ENCODE data around the gene KRTAP2-3. TPM values are rescaled to one million over a fixed set of nuclear protein-coding genes. Genes with fewer than 3 reads are reported as not detected.
"Not testable (repeated sequence)": the region's sequence is repeated elsewhere in the genome, so short reads cannot be mapped to it uniquely, and the experiment has no call there.

Gene KRTAP2-3
- polyA plus RNA-seq, 1 donor from 2014 or later, result not detected

DNA sequence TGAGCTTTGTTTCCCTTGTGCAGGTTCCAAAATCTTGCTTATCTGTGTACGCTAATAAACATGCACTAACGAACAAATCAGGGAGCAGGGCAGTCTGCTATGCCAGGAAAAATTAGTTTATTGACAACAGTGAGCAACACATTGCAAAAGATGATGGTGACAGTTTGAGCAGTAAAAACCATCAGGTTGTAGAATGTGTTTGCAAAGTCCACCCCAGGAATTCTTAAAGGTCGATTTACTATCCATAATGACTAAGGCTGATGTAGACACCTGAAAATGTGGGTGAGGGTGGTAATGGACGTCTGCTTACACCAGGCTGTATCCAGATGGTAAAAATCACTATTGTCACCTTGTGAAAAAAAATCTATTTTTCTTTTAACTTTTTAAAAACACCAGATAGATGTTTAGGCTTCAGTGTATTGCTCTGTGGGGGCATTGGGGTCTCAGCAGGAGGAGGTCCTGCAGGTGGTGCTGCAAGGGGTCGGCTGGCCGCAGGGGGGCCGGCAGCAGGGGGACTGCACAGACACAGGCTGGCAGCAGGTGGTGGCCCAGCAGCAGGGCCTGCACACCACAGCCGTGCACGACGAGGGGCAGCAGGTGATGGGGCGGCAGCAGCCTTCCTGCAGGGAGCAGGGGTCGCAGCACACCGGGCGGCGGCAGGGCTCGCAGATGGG is 5.2 kb upstream of the KRTAP2-3 start:
- H3K9ac ChIP-seq (ENCODE audit: low read length); H2AFZ ChIP-seq (ENCODE audit: low read depth, low read length); H3K27me3 ChIP-seq (ENCODE audit: insufficient read depth, low read depth, low read length): not testable (repeated sequence)

DNA sequence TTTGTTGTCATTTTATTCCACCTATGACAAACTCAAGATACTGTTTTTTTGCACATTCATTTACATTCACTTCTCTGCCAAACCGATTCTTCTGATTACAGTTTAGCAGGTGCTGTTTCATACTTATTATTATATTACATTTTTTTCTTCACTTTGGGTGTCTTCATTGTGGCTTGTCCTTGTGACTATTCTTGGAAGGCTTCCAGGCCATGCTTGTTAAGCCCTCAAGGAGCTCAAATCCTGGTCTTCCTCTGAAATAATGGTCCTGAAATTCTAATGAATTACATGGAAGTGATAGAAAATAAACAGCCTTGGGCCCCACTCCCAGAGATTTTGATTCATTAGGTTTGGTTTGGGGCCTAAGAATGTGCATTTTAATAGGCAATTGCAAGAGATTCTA is 4.4 kb upstream of the KRTAP2-3 start:
- no peak overlapping the region for H3K9ac ChIP-seq (ENCODE audit: low read length)
- no peaks in the 10 kb centered on the region for H3K9me2 ChIP-seq (ENCODE audit: insufficient read depth, low read length)
- no peak overlapping the region for H3K4me2 ChIP-seq (ENCODE audit: low read length)
- H3K27ac ChIP-seq (ENCODE audit: low read length), result no peak overlapping the region
- H3K36me3 ChIP-seq (ENCODE audit: insufficient read depth, low read length), result no peaks in the 10 kb centered on the region
- no peaks in the 10 kb centered on the region for H3F3A ChIP-seq (ENCODE audit: insufficient read depth, low read length, poor library complexity, severe bottlenecking)
- no peaks in the 10 kb centered on the region for H3K9me3 ChIP-seq (ENCODE audit: low read length)
- no peak overlapping the region for H2AFZ ChIP-seq (ENCODE audit: low read depth, low read length)
- H3K79me2 ChIP-seq (replicated peaks; ENCODE audit: insufficient read depth, low read length), result no peaks in the 10 kb centered on the region
- no peak overlapping the region for H3K4me3 ChIP-seq (ENCODE audit: low read length)
- no peaks in the 10 kb centered on the region for H3K27me3 ChIP-seq (ENCODE audit: insufficient read depth, low read depth, low read length)
- H4K20me1 ChIP-seq (ENCODE audit: insufficient read depth), result no peaks in the 10 kb centered on the region
- TF ChIP-seq, protein P1, sequence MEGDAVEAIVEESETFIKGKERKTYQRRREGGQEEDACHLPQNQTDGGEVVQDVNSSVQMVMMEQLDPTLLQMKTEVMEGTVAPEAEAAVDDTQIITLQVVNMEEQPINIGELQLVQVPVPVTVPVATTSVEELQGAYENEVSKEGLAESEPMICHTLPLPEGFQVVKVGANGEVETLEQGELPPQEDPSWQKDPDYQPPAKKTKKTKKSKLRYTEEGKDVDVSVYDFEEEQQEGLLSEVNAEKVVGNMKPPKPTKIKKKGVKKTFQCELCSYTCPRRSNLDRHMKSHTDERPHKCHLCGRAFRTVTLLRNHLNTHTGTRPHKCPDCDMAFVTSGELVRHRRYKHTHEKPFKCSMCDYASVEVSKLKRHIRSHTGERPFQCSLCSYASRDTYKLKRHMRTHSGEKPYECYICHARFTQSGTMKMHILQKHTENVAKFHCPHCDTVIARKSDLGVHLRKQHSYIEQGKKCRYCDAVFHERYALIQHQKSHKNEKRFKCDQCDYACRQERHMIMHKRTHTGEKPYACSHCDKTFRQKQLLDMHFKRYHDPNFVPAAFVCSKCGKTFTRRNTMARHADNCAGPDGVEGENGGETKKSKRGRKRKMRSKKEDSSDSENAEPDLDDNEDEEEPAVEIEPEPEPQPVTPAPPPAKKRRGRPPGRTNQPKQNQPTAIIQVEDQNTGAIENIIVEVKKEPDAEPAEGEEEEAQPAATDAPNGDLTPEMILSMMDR (IDR thresholded peaks at IDR 0.05; ENCODE audit: poor library complexity, severe bottlenecking), result no peak
- TF ChIP-seq RAD21 (conservative IDR thresholded peaks at IDR 0.05), result no peak
- no peak for TF ChIP-seq MXI1 (conservative IDR thresholded peaks at IDR 0.05; ENCODE audit: poor library complexity, severe bottlenecking)
- TF ChIP-seq, protein P2, sequence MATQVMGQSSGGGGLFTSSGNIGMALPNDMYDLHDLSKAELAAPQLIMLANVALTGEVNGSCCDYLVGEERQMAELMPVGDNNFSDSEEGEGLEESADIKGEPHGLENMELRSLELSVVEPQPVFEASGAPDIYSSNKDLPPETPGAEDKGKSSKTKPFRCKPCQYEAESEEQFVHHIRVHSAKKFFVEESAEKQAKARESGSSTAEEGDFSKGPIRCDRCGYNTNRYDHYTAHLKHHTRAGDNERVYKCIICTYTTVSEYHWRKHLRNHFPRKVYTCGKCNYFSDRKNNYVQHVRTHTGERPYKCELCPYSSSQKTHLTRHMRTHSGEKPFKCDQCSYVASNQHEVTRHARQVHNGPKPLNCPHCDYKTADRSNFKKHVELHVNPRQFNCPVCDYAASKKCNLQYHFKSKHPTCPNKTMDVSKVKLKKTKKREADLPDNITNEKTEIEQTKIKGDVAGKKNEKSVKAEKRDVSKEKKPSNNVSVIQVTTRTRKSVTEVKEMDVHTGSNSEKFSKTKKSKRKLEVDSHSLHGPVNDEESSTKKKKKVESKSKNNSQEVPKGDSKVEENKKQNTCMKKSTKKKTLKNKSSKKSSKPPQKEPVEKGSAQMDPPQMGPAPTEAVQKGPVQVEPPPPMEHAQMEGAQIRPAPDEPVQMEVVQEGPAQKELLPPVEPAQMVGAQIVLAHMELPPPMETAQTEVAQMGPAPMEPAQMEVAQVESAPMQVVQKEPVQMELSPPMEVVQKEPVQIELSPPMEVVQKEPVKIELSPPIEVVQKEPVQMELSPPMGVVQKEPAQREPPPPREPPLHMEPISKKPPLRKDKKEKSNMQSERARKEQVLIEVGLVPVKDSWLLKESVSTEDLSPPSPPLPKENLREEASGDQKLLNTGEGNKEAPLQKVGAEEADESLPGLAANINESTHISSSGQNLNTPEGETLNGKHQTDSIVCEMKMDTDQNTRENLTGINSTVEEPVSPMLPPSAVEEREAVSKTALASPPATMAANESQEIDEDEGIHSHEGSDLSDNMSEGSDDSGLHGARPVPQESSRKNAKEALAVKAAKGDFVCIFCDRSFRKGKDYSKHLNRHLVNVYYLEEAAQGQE (IDR thresholded peaks at IDR 0.05; ENCODE audit: borderline replicate concordance), result no peak
- no peak for TF ChIP-seq SMC3 (conservative IDR thresholded peaks at IDR 0.05; ENCODE audit: poor library complexity)
- TF ChIP-seq EZH2 (IDR thresholded peaks at IDR 0.05; ENCODE audit: borderline replicate concordance, insufficient read depth, low read length, poor library complexity, severe bottlenecking), result no peak

More for the DNA sequence above, 5.2 kb upstream of the KRTAP2-3 start:
- H3K4me2 ChIP-seq (ENCODE audit: low read length); H3K4me3 ChIP-seq (ENCODE audit: low read length); H3K36me3 ChIP-seq (ENCODE audit: insufficient read depth, low read length); H4K20me1 ChIP-seq (ENCODE audit: insufficient read depth); H3K9me2 ChIP-seq (ENCODE audit: insufficient read depth, low read length); H3F3A ChIP-seq (ENCODE audit: insufficient read depth, low read length, poor library complexity, severe bottlenecking); H3K27ac ChIP-seq (ENCODE audit: low read length); H3K9me3 ChIP-seq (ENCODE audit: low read length); H3K79me2 ChIP-seq (replicated peaks; ENCODE audit: insufficient read depth, low read length): not testable (repeated sequence)

DNA sequence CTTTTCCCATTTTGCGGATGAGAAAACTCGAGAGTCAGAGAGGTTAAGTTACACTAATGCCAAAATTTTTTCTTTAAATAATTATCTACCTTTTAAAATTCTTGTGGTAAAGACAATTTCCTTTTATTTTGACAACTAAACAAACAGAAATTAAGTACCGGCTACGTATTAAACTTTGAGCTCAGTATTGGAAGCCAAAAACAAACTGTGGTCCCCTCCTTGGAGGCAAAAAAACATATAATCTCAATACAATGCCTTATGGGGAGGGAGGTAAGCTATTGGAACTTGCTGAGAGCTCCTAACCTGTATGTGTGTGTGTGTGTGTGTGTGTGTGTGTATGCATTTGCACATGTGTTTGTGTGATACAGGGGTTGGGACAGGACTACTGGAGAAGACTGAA is 3.5 kb upstream of the KRTAP2-3 start:
- H3F3A ChIP-seq (ENCODE audit: insufficient read depth, low read length, poor library complexity, severe bottlenecking), result no peaks in the 10 kb centered on the region
- no peak overlapping the region for H3K4me2 ChIP-seq (ENCODE audit: low read length)
- H2AFZ ChIP-seq (ENCODE audit: low read depth, low read length), result no peak overlapping the region
- no peaks in the 10 kb centered on the region for H4K20me1 ChIP-seq (ENCODE audit: insufficient read depth)
- no peaks in the 10 kb centered on the region for H3K36me3 ChIP-seq (ENCODE audit: insufficient read depth, low read length)
- H3K9ac ChIP-seq (ENCODE audit: low read length), result no peak overlapping the region
- H3K9me2 ChIP-seq (ENCODE audit: insufficient read depth, low read length), result no peaks in the 10 kb centered on the region
- no peak overlapping the region for H3K27ac ChIP-seq (ENCODE audit: low read length)
- H3K79me2 ChIP-seq (replicated peaks; ENCODE audit: insufficient read depth, low read length), result no peaks in the 10 kb centered on the region
- no peaks in the 10 kb centered on the region for H3K9me3 ChIP-seq (ENCODE audit: low read length)
- H3K4me3 ChIP-seq (ENCODE audit: low read length), result no peak overlapping the region
- no peaks in the 10 kb centered on the region for H3K27me3 ChIP-seq (ENCODE audit: insufficient read depth, low read depth, low read length)
- TF ChIP-seq MXI1 (conservative IDR thresholded peaks at IDR 0.05; ENCODE audit: poor library complexity, severe bottlenecking), result no peak
- TF ChIP-seq, protein P2 (IDR thresholded peaks at IDR 0.05; ENCODE audit: borderline replicate concordance), result no peak
- no peak for TF ChIP-seq SMC3 (conservative IDR thresholded peaks at IDR 0.05; ENCODE audit: poor library complexity)
- TF ChIP-seq TAF1 (IDR thresholded peaks at IDR 0.05; ENCODE audit: low read depth), result no peak
- TF ChIP-seq RAD21 (conservative IDR thresholded peaks at IDR 0.05), result no peak
- TF ChIP-seq POLR2AphosphoS5 (IDR thresholded peaks at IDR 0.05), result no peak
- no peak for TF ChIP-seq EZH2 (IDR thresholded peaks at IDR 0.05; ENCODE audit: borderline replicate concordance, insufficient read depth, low read length, poor library complexity, severe bottlenecking)
